ENCODE data around the gene RABGAP1L.

The RABGAP1L gene

DNA sequence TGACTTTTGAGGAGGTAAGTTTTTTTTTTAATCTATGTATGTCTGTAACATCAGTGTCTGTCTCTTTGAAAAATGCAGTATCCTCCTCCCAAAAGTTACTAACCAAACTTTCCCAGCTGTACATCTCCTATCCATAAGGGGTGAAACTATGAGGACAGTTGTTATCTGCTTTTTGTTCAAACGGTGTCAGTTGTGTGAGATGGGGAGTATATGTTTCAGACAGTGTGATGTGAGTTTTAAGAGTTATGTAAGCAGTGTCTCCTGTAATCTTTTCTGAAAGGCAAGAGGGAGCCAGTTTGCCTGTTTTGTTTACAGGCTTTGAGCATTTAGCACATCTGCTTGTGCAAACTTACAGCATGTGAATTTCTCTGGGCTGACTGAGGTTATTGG, 805.6 kb downstream of the RABGAP1L start:
- DNase-seq (ENCODE audit: low spot score), result no peak

DNA sequence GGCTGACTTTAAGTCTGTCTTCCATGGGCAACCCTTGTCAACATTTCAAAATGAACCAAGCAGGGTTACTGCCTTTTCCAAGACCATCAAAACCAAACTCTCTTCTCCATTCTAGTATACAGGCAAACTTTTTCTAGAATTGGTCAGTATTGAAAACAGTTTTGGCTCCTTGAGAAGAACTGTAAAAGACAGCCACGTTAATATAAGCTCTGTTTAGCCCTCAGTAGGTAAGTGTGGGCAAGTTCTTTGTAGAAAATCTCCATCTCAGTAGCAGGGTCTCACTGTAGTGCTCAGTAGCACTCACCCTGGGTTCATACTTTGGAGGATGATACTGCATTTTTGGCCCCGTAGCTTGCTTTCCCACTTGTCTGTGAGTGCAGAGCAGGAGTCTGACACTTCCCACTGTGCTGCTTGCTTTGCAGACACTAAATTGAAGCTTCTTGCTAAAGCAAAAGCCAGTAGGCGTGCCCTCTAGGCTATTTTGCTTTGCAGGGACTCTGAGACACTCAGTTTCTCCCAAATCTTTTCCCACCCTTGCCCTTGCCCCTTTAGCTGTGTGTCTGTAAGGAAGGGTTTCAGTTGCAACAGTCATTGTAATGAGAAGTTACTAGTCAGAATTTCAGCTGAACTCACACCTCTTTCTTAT, 806.2 kb downstream of the RABGAP1L start:
- DNase-seq (ENCODE audit: low spot score), result peak; percentile 63

- no peak for DNase-seq (ENCODE audit: low spot score)
Observed at GRCh38 chr1:174966008-174966572, 806.8 kb downstream of the RABGAP1L start.

- DNase-seq (ENCODE audit: low spot score), result no peak
Observed at GRCh38 chr1:174967845-174968705, 808.8 kb downstream of the RABGAP1L start.

- no peak for DNase-seq (ENCODE audit: low spot score)
Observed at GRCh38 chr1:174968750-174969244, 809.5 kb downstream of the RABGAP1L start.

DNA sequence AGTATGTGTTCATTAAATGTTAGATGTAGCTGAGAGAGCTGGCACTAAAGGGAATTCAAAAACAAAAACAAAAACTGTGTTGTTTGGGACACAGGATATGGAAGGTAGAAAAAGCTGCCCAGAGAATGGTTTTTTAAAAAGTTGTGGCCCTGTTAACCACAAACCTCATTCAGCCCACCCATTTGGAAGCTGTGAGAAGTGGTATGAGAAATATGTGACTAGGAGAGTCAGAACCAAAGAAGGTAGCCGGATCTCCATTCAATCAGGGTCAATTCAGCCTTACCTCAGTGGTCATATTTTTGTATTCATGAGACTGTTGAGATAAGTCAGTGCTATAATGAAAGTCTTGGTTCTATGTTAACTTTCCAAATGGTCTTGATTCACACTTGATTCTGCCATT, 810.7 kb downstream of the RABGAP1L start:
- no peak for DNase-seq (ENCODE audit: low spot score)

- no peak for DNase-seq (ENCODE audit: low spot score)
Observed at GRCh38 chr1:174971466-174971865, 812.1 kb downstream of the RABGAP1L start.

GRCh38 chr1:174971902-174972301, 812.6 kb downstream of the RABGAP1L start:
- no peak for DNase-seq (ENCODE audit: low spot score)

- DNase-seq (ENCODE audit: low spot score), result no peak
Observed at GRCh38 chr1:174974711-174975119, 815.4 kb downstream of the RABGAP1L start.

GRCh38 chr1:174975764-174976163, 816.4 kb downstream of the RABGAP1L start:
- no peak for DNase-seq (ENCODE audit: low spot score)

DNA sequence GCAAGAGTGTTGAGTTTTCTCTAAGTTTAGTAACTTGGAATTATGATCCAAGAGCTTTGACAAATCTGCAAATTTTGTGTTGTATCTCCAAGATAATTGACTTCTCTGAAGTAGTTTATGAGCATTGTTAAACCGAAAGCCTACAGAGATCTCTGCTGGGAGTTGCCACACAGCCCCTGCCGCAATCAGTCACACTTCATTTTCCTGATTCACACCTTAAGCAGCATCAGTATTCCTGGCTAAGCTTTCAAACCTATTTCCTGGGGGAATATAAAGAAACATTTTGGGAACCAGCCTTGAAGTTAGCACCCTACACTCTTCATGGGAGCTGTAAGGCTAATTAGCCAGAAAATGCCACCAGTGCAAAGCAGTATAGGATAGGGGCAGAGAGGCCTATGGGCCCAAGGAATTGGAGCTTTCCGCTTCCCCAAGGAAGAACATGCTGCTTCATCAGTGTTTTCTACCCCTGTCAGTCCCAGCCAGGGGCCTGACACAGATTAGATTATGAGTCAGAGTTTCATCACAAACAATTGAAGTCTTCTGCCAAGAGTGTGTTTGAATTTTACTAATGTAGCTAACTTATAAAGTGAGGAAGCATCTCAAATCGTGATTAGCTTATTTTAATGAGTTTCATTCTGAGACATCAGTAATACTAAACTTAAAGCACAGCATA, 817.3 kb downstream of the RABGAP1L start:
- no peak for DNase-seq (ENCODE audit: low spot score)

DNA sequence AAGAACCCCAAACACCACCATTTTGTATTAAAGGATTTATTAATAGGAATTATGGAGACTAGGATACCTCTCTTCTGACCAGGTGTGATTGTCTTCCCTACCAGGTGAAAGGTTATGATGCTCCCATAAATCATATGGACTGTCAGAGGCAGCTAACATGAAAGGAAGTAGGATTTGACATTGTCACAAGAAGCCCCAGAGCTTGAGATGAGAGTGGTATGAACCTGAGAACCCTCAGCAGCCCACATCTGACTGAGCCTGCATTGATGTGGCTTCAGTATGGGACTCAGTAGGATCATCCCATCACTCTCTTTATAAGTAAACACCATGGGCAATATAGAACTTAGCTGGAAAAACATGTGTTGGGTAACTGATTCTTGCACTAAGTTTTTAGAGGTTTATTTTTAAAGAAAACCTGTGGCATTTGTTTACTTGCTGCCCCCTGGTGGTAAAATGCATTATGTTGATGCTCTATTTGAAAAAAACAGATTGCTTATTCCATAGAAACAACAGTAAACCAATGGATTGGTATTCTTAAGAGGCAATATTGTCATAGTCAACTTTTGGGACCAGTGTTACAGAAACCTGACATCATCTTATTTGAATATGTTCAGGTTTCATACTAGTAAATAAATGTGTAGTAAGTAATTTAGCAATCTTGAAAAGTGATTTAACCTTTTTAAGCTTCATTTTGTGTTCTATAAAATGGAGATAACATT, 823.8 kb downstream of the RABGAP1L start:
- no peak for DNase-seq (ENCODE audit: low spot score)

DNA sequence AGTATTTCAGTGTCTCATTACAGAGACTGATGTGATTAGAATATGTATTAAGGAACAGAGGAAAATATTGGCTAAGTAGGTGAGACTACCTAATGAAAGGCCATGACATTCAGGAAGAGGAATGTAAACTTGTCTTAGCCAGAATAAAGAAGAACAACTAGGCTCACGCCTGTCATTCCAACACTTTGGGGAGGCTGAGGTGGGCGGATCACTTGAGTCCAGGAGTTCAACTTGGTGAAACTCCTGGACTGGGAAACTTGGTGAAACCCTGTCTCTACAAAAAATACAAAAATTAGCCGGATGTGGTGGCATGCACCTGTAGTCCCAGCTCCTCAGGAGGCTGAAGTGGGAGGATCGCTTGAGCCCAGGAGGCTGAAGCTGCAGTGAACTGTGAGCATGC, 825.6 kb downstream of the RABGAP1L start:
- DNase-seq (ENCODE audit: low spot score), result no peak

GRCh38 chr1:174988539-174988938, 829.2 kb downstream of the RABGAP1L start:
- no peak for DNase-seq (ENCODE audit: low spot score)

GRCh38 chr1:174988986-174989385, 829.7 kb downstream of the RABGAP1L start:
- no peak for DNase-seq (ENCODE audit: low spot score)

- DNase-seq (ENCODE audit: low spot score), result no peak
Observed at GRCh38 chr1:174989536-174990220, 830.4 kb downstream of the RABGAP1L start.

- peak; percentile 54 for DNase-seq (ENCODE audit: low spot score)
Observed at GRCh38 chr1:174990382-174990999, 831.2 kb downstream of the RABGAP1L start.

DNA sequence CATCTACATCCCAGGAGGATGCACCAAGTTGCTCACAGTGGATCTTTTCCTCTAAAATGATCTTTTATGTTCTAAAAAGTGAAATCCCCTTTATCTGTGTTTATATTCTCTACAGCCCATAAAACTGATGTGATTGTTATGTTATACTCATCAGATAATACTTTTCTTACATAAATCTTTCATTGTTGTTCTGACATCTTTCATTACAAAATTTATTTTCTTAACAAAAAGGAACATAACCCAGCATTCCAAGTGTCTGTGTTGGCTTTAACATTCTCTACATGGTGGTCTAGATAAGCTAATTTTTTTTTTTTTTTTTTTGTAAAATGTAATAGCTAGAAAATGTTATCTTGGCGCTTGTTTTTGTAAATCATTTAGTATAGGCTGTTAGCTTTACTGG, 832.2 kb downstream of the RABGAP1L start:
- no peak for DNase-seq (ENCODE audit: low spot score)

- no peak for DNase-seq (ENCODE audit: low spot score)
Observed at GRCh38 chr1:174995121-174995520, 835.8 kb downstream of the RABGAP1L start.

- no peak for DNase-seq (ENCODE audit: low spot score)
Observed at GRCh38 chr1:174995916-174996315, 836.6 kb downstream of the RABGAP1L start.

GRCh38 chr1:174996476-174996875, 837.2 kb downstream of the RABGAP1L start:
- no peak for DNase-seq (ENCODE audit: low spot score)

Data from Ammon's horn (tissue), 1 donor.